K562 (cell line): ENCODE data around the gene UBE2V1. TPM values are rescaled to one million over a fixed set of nuclear protein-coding genes. Genes with fewer than 3 reads are reported as not detected.

ENCODE experiments used
- ESRRA ChIP-seq: fragments of 450-650 bp; IDR thresholded peaks from 2 replicates; pipeline ENCODE4 v1.6.1; 2014; ENCODE audit warnings: low read depth, mild to moderate bottlenecking, moderate library complexity, borderline replicate concordance
- FOXK2 ChIP-seq, 2 experiments: fragments of 450-650 bp; IDR thresholded peaks in 1 of 2; conservative IDR thresholded peaks in 1 of 2; 2 replicates each; pipeline ENCODE4 v1.6.1; 2016; ENCODE audit warnings: low read depth in 2 of 2, mild to moderate bottlenecking in 1 of 2
- GABPB2 ChIP-seq: fragments of 250-450 bp; sonication (Bioruptor Pico); conservative IDR thresholded peaks from 2 replicates; pipeline ENCODE4 v1.5.1; 2021; ENCODE audit warnings: mild to moderate bottlenecking
- HCFC1 ChIP-seq: IDR thresholded peaks from 2 replicates; pipeline ENCODE4 v1.6.1; 2012; ENCODE audit warnings: low read depth, low read length, improper control_type of control experiment
- HDAC2 ChIP-seq: fragments of 450-650 bp; IDR thresholded peaks from 2 replicates; pipeline ENCODE4 v1.6.1; 2016; ENCODE audit warnings: mild to moderate bottlenecking
- HLTF ChIP-seq: fragments of 450-650 bp; IDR thresholded peaks from 2 replicates; pipeline ENCODE4 v1.6.1; 2016
- HNRNPUL1 ChIP-seq: fragments of 200-400 bp; formaldehyde crosslinking; IDR thresholded peaks from 2 replicates; pipeline ENCODE4 v1.6.1; 2017; ENCODE audit warnings: low read length
- MCM3 ChIP-seq: fragments of 450-650 bp; IDR thresholded peaks from 2 replicates; pipeline ENCODE4 v1.6.1; 2016
- MEF2A ChIP-seq: IDR thresholded peaks from 2 replicates; pipeline ENCODE4 v1.6.1; 2011; ENCODE audit warnings: low read depth, mild to moderate bottlenecking, low read length, moderate library complexity; ENCODE audit not compliant: control insufficient read depth
- NFIC ChIP-seq: fragments of 450-650 bp; IDR thresholded peaks from 2 replicates; pipeline ENCODE4 v1.6.1; 2017; ENCODE audit warnings: mild to moderate bottlenecking, inconsistent platforms
- NONO ChIP-seq, 2 experiments: fragments of 200-400 bp in 1 of 2; fragments of 450-650 bp in 1 of 2; formaldehyde crosslinking in 1 of 2; IDR thresholded peaks; 2 replicates each; pipeline ENCODE4 v1.6.1; 2017; ENCODE audit warnings: low read depth in 2 of 2, mild to moderate bottlenecking in 2 of 2, moderate library complexity in 2 of 2, low read length in 1 of 2
- SAP30 ChIP-seq: fragments of 200-600 bp; sonication (generic); IDR thresholded peaks from 2 replicates; pipeline ENCODE4 v1.6.1; 2012; ENCODE audit warnings: borderline replicate concordance, low read depth, mild to moderate bottlenecking, moderate library complexity, low read length, control low read depth, inconsistent platforms; ENCODE audit not compliant: insufficient read depth, poor library complexity, severe bottlenecking
- TAL1 ChIP-seq: fragments of 450-650 bp; IDR thresholded peaks from 2 replicates; pipeline ENCODE4 v1.6.1; 2016; ENCODE audit warnings: mild to moderate bottlenecking
- TCF7 ChIP-seq: sonication (generic); IDR thresholded peaks from 2 replicates; pipeline ENCODE4 v1.6.1; 2016; ENCODE audit warnings: antibody characterized with exemption, borderline replicate concordance
- U2AF2 ChIP-seq: fragments of 200-400 bp; formaldehyde crosslinking; optimal IDR thresholded peaks from 2 replicates; pipeline ENCODE3; 2017; ENCODE audit warnings: low read depth, mild to moderate bottlenecking, low read length
- YBX1 ChIP-seq: fragments of 450-650 bp; IDR thresholded peaks from 2 replicates; pipeline ENCODE4 v1.7.1; 2016; ENCODE audit warnings: mild to moderate bottlenecking
- ZBTB17 ChIP-seq: fragments of 450-650 bp; formaldehyde crosslinking; IDR thresholded peaks from 2 replicates; pipeline ENCODE4 v1.4.0; 2020; ENCODE audit warnings: mild to moderate bottlenecking
- ZNF197 ChIP-seq: fragments of 200-800 bp; sonication (Bioruptor generic); IDR thresholded peaks from 2 replicates; pipeline ENCODE4 v1.6.1; 2016; ENCODE audit warnings: low read depth, missing genetic modification characterization, missing compliant biosample characterization
- ZNF217 ChIP-seq: sonication (generic); formaldehyde crosslinking; IDR thresholded peaks from 2 replicates; pipeline ENCODE4 v1.8.0; 2022; ENCODE audit warnings: mild to moderate bottlenecking, missing genetic modification reagents
- ZNF696 ChIP-seq: fragments of 250-450 bp; sonication (Bioruptor Pico); conservative IDR thresholded peaks from 2 replicates; pipeline ENCODE4 v1.4.0; 2020; ENCODE audit warnings: mild to moderate bottlenecking, moderate library complexity
- polyA plus RNA-seq, 8 experiments: library from polyadenylated mRNA; depleted of rRNA in 4 of 8; stranded (reverse) in 5 of 8; unstranded in 3 of 8; fragments of >200 nt; fragmentation: Nextera tagmentation in 2 of 8; fragmentation: Illumina TruSeq in 1 of 8; extraction: Ambion mirVana in 2 of 8; extraction: Trizol in 1 of 8; gene quantifications; 2 replicates each; pipeline versions ENCODE4 v1.2.1 to v1.2.3, GENCODE V29; 2011 to 2014; ENCODE audit warnings: inconsistent platforms in 1 of 8, missing spikeins in 1 of 8
- total RNA-seq, 7 experiments: library from RNA; depleted of rRNA in 6 of 7; stranded (reverse); fragments of >200 nt in 6 of 7; fragmentation: Illumina TruSeq in 2 of 7; extraction: Trizol in 2 of 7; gene quantifications; 2 replicates each; pipeline versions ENCODE4 v1.2.1 to v1.2.3, GENCODE V29; 2011 to 2021; ENCODE audit warnings: low replicate concordance in 1 of 7
- TF ChIP-seq, protein P1 (sequence below): fragments of 250-450 bp; sonication (Bioruptor Pico); IDR thresholded peaks from 2 replicates; pipeline ENCODE4 v1.8.0; 2022; ENCODE audit warnings: moderate library complexity, mild to moderate bottlenecking, inconsistent platforms
- TF ChIP-seq, protein P2 (sequence below): fragments of 250-450 bp; sonication (Bioruptor Pico); IDR thresholded peaks from 2 replicates; pipeline ENCODE4 v1.8.0; 2021; ENCODE audit warnings: borderline replicate concordance, mild to moderate bottlenecking, moderate library complexity; ENCODE audit not compliant: poor library complexity, severe bottlenecking
- TF ChIP-seq, protein P3 (sequence below), 2 experiments: fragments of 200-800 bp in 1 of 2; sonication (Bioruptor generic) in 1 of 2; sonication (generic) in 1 of 2; formaldehyde crosslinking in 1 of 2; IDR thresholded peaks in 1 of 2; conservative IDR thresholded peaks in 1 of 2; 2 replicates each; pipeline versions ENCODE4 v1.5.0 to v1.6.1; 2016 to 2020; ENCODE audit warnings: missing compliant biosample characterization in 1 of 2, missing genetic modification characterization in 1 of 2, missing genetic modification reagents in 1 of 2
- TF ChIP-seq, protein P4 (sequence below): fragments of 450-650 bp; conservative IDR thresholded peaks from 2 replicates; pipeline ENCODE4 v1.6.1; 2016; ENCODE audit warnings: missing genetic modification characterization, low read depth, mild to moderate bottlenecking, missing compliant biosample characterization, moderate library complexity

UBE2V1 gene
- total and polyA plus RNA-seq, 9 of the 15 experiments (the other 6 are each of a cell fraction or from before 2014, with no cell fraction given), result 93.0 to 357 (median 119) TPM

DNA sequence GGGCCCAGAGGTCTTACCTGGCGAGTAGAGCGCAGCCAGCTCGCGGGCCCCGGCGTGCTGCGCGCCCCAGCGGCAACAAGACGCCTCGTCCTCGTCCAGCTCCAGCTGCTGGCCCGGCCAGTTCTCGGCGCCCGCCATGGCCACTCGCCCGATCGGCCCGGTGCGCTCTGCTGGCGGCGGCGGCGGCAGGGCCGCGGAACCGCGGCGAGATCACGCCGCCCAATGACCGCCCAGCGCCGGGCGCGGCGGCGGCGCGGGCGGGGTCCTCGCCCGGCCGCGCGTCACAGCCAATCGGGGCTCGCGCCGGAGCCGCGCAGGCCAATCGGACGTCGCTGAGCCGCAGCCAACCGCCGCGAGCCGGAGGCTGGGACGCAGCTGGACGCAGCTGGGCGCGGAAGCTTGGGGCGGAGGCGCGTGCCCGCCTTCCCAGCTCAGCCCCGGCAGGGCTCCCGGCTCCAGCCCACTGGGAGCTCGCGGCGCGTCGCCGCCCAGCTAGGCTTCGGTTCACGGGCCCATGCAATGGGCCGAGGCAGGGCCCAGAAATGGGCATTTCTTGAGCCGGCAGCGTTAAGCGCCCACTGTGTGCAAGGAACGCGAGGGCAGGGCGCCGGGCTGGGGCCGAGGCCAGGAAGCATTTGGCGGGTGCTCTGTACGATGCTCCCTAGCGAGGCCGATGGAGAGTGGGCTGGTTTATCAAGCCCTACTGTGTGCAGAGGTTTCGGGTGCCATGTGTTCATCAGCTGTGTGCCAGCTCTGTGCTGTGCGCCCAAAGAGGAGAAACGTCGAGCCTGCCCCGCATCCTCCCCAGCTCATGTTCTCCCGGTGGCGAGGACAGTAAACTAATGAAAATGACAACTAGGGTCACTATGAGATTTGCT, 40.8 kb upstream of the UBE2V1 start, which contains the start of gene PEDS1 (continued):
- TF ChIP-seq ESRRA (no peak), NONO (IDR thresholded peaks at IDR 0.05; ENCODE audit: low read depth in 2 of 2, low read length in 1 of 2) (peak; percentile 78 to 86), ZNF696 (CRISPR knock-in tag) (no peak), FOXK2 (conservative IDR thresholded peaks at IDR 0.05 in 1 of 2, IDR thresholded peaks at IDR 0.05 in 1 of 2; ENCODE audit: low read depth in 2 of 2) (no peak), HLTF (no peak), YBX1 (no peak), ZNF217 (CRISPR knock-in tag) (no peak), HNRNPUL1 (no peak), ZNF197 (0 out of 2 replicates have a peak, but pooled peaks have one; percentile 63), NFIC (0 out of 2 replicates have a peak, but pooled peaks have one; percentile 17), HDAC2 (peak; percentile 40; the same call in 1 of the 2 replicates), TCF7 (no peak), GABPB2 (CRISPR knock-in tag) (no peak), HCFC1 (peak; percentile 22; the same call in 1 of the 2 replicates), MEF2A (no peak), U2AF2 (no peak), TAL1 (no peak), SAP30 (no peak), ZBTB17 (CRISPR knock-in tag) (peak; percentile 54; the same call in 1 of the 2 replicates), MCM3 (no peak)
- TF ChIP-seq, protein P1, sequence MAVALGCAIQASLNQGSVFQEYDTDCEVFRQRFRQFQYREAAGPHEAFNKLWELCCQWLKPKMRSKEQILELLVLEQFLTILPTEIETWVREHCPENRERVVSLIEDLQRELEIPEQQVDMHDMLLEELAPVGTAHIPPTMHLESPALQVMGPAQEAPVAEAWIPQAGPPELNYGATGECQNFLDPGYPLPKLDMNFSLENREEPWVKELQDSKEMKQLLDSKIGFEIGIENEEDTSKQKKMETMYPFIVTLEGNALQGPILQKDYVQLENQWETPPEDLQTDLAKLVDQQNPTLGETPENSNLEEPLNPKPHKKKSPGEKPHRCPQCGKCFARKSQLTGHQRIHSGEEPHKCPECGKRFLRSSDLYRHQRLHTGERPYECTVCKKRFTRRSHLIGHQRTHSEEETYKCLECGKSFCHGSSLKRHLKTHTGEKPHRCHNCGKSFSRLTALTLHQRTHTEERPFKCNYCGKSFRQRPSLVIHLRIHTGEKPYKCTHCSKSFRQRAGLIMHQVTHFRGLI (CRISPR knock-in tag), result no peak
- TF ChIP-seq, protein P2, sequence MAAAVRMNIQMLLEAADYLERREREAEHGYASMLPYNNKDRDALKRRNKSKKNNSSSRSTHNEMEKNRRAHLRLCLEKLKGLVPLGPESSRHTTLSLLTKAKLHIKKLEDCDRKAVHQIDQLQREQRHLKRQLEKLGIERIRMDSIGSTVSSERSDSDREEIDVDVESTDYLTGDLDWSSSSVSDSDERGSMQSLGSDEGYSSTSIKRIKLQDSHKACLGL (CRISPR knock-in tag), result no peak
- TF ChIP-seq, protein P3, sequence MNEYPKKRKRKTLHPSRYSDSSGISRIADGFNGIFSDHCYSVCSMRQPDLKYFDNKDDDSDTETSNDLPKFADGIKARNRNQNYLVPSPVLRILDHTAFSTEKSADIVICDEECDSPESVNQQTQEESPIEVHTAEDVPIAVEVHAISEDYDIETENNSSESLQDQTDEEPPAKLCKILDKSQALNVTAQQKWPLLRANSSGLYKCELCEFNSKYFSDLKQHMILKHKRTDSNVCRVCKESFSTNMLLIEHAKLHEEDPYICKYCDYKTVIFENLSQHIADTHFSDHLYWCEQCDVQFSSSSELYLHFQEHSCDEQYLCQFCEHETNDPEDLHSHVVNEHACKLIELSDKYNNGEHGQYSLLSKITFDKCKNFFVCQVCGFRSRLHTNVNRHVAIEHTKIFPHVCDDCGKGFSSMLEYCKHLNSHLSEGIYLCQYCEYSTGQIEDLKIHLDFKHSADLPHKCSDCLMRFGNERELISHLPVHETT (CRISPR knock-in tag; conservative IDR thresholded peaks at IDR 0.05 in 1 of 2, IDR thresholded peaks at IDR 0.05 in 1 of 2), result peak in 1 of 2 experiments; percentile 88; a peak in 2 of 4 replicates
- TF ChIP-seq, protein P4, sequence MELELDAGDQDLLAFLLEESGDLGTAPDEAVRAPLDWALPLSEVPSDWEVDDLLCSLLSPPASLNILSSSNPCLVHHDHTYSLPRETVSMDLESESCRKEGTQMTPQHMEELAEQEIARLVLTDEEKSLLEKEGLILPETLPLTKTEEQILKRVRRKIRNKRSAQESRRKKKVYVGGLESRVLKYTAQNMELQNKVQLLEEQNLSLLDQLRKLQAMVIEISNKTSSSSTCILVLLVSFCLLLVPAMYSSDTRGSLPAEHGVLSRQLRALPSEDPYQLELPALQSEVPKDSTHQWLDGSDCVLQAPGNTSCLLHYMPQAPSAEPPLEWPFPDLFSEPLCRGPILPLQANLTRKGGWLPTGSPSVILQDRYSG (tag), result peak; percentile 70; the same call in 1 of the 2 replicates
